Liver (tissue), 9 donors: ENCODE measurements around the gene USP38. TPM values are rescaled to one million over a fixed set of nuclear protein-coding genes. Genes with fewer than 3 reads are reported as not detected.

Source experiments
- DNase-seq: peaks from one replicate; pipeline ENCODE4 v3.0.0-alpha.2; 2017; ENCODE audit warnings: low spot score
- H3K27ac ChIP-seq, 2 donors: one replicate each; pipeline ENCODE4 v1.7.0; 2013; ENCODE audit warnings: inconsistent platforms in 2 of 2, low read length in 2 of 2, control low read depth in 1 of 2, low read depth in 1 of 2, mild to moderate bottlenecking in 1 of 2
- H3K27me3 ChIP-seq, 4 donors: one replicate each; pipeline versions ENCODE4 v1.6.1 to v1.7.0; 2013; ENCODE audit warnings: low read length in 3 of 4, inconsistent platforms in 1 of 4, mild to moderate bottlenecking in 1 of 4, moderate library complexity in 1 of 4; ENCODE audit not compliant: control insufficient read depth in 4 of 4, insufficient read depth in 4 of 4
- H3K36me3 ChIP-seq, 4 donors: one replicate each; pipeline versions ENCODE4 v1.6.1 to v1.7.0; 2013; ENCODE audit warnings: low read length in 3 of 4, mild to moderate bottlenecking in 3 of 4, low read depth in 1 of 4, moderate library complexity in 1 of 4; ENCODE audit not compliant: control insufficient read depth in 4 of 4, insufficient read depth in 3 of 4
- H3K4me1 ChIP-seq, 4 donors: one replicate each; pipeline versions ENCODE4 v1.6.1 to v1.7.0; 2013; ENCODE audit warnings: low read length in 3 of 4, mild to moderate bottlenecking in 3 of 4, moderate library complexity in 1 of 4; ENCODE audit not compliant: control insufficient read depth in 4 of 4, insufficient read depth in 4 of 4
- H3K4me3 ChIP-seq, 3 donors: one replicate each; pipeline versions ENCODE4 v1.6.1 to v1.7.0; 2013; ENCODE audit warnings: low read length in 3 of 3, control low read depth in 1 of 3, low read depth in 1 of 3, mild to moderate bottlenecking in 1 of 3
- H3K9ac ChIP-seq, 2 donors: one replicate each; pipeline ENCODE4 v1.7.0; 2013; ENCODE audit warnings: low read length in 2 of 2, mild to moderate bottlenecking in 2 of 2, moderate library complexity in 2 of 2, control low read depth in 1 of 2, low read depth in 1 of 2
- H3K9me3 ChIP-seq, 4 donors: one replicate each; pipeline versions ENCODE4 v1.6.1 to v1.7.0; 2013; ENCODE audit warnings: low read length in 3 of 4; ENCODE audit not compliant: control insufficient read depth in 4 of 4
- ATF3 ChIP-seq: IDR thresholded peaks from 2 replicates; pipeline ENCODE4 v1.6.1; 2016; ENCODE audit warnings: antibody characterized with exemption
- CTCF ChIP-seq: fragments of 150-350 bp; IDR thresholded peaks from 2 replicates; pipeline ENCODE4 v1.5.1; 2017; ENCODE audit warnings: improper control_type of control experiment, low read depth, low read length; ENCODE audit not compliant: missing input control
- EGR1 ChIP-seq, 2 donors: IDR thresholded peaks; 2 replicates each; pipeline ENCODE4 v1.6.1; 2016 to 2018; ENCODE audit warnings: antibody characterized with exemption in 2 of 2, low read depth in 2 of 2
- FOXA2 ChIP-seq: IDR thresholded peaks from 2 replicates; pipeline ENCODE4 v1.6.1; 2016; ENCODE audit warnings: antibody characterized with exemption
- GABPA ChIP-seq, 2 donors: IDR thresholded peaks in 1 of 2; conservative IDR thresholded peaks in 1 of 2; 2 replicates each; pipeline ENCODE4 v1.6.1; 2016; ENCODE audit warnings: antibody characterized with exemption in 2 of 2, mild to moderate bottlenecking in 1 of 2, moderate library complexity in 1 of 2
- HNF4A ChIP-seq, 2 donors: conservative IDR thresholded peaks; 2 replicates each; pipeline ENCODE4 v1.6.1; 2016; ENCODE audit warnings: antibody characterized with exemption in 2 of 2, mild to moderate bottlenecking in 2 of 2
- HNF4G ChIP-seq: IDR thresholded peaks from 2 replicates; pipeline ENCODE4 v1.6.1; 2016; ENCODE audit warnings: antibody characterized with exemption
- JUND ChIP-seq, 2 donors: IDR thresholded peaks; 2 replicates each; pipeline ENCODE4 v1.6.1; 2016; ENCODE audit warnings: antibody characterized with exemption in 2 of 2
- NR2F2 ChIP-seq: IDR thresholded peaks from 2 replicates; pipeline ENCODE4 v1.6.1; 2016; ENCODE audit warnings: antibody characterized with exemption
- RAD21 ChIP-seq, 2 donors: IDR thresholded peaks; 2 replicates each; pipeline ENCODE4 v1.6.1; 2016; ENCODE audit warnings: antibody characterized with exemption in 2 of 2, mild to moderate bottlenecking in 2 of 2
- RXRA ChIP-seq, 2 donors: IDR thresholded peaks; 2 replicates each; pipeline ENCODE4 v1.6.1; 2017 to 2018; ENCODE audit warnings: antibody characterized with exemption in 2 of 2, mild to moderate bottlenecking in 1 of 2
- SP1 ChIP-seq: IDR thresholded peaks from 2 replicates; pipeline ENCODE4 v1.6.1; 2018; ENCODE audit warnings: antibody characterized with exemption, mild to moderate bottlenecking
- TAF1 ChIP-seq: conservative IDR thresholded peaks from 2 replicates; pipeline ENCODE4 v1.6.1; 2016; ENCODE audit warnings: antibody characterized with exemption, mild to moderate bottlenecking
- YY1 ChIP-seq: IDR thresholded peaks from 2 replicates; pipeline ENCODE4 v1.6.1; 2016; ENCODE audit warnings: antibody characterized with exemption, mild to moderate bottlenecking
- ZBTB33 ChIP-seq: IDR thresholded peaks from 2 replicates; pipeline ENCODE4 v1.6.1; 2016; ENCODE audit warnings: antibody characterized with exemption
- WGBS: extraction: QIAGEN DNeasy Blood & Tissue Kit; methylation state at CpG from one replicate; pipeline ENCODE4 v1.1.7; 2013; 5-methylcytosine and 5-hydroxymethylcytosine counted together
- polyA plus RNA-seq, 2 donors: library from polyadenylated mRNA; stranded (reverse) in 1 of 2; unstranded in 1 of 2; fragments of 200-250 nt in 1 of 2; fragments of >200 nt in 1 of 2; fragmentation: Nextera tagmentation in 1 of 2; extraction: Ambion mirVana in 1 of 2; gene quantifications; one replicate each; pipeline versions ENCODE4 v1.2.1 to v1.2.3, GENCODE V29; 2013 to 2015
- total RNA-seq, 2 donors: library from RNA; depleted of rRNA; stranded (reverse); fragments of >200 nt; gene quantifications; one replicate each; pipeline ENCODE4 v1.2.3, GENCODE V29; 2014
- TF ChIP-seq, protein P1 (sequence below): IDR thresholded peaks from 2 replicates; pipeline ENCODE4 v1.6.1; 2016; ENCODE audit warnings: antibody characterized with exemption
- donor health status: healthy.
- donor health status: healthy.
- donor health status: healthy.
- donor health status: healthy.
- donor health status: healthy.

The USP38 gene
- total and polyA plus RNA-seq, 4 donors, result 6.1 to 36.1 (median 18.2) TPM

- H3K4me3 ChIP-seq, result no peak overlapping the region
- no peak for DNase-seq
- no peaks in the 10 kb centered on the region for H3K27me3 ChIP-seq
- no peak overlapping the region for H3K9ac ChIP-seq
- H3K9me3 ChIP-seq, result no peaks in the 10 kb centered on the region
- H3K4me1 ChIP-seq, result no peaks in the 10 kb centered on the region
- TF ChIP-seq JUND (IDR thresholded peaks at IDR 0.05) (no peak), FOXA2 (no peak), HNF4G (no peak), NR2F2 (no peak), EGR1 (IDR thresholded peaks at IDR 0.05; ENCODE audit: low read depth in 2 of 2) (no peak), RXRA (IDR thresholded peaks at IDR 0.05) (no peak), ATF3 (no peak), HNF4A (conservative IDR thresholded peaks at IDR 0.05) (no peak), CTCF (no peak), TAF1 (no peak), ZBTB33 (no peak), GABPA (IDR thresholded peaks at IDR 0.05 in 1 of 2, conservative IDR thresholded peaks at IDR 0.05 in 1 of 2) (no peak), SP1 (no peak), YY1 (no peak)
- TF ChIP-seq, protein P1, sequence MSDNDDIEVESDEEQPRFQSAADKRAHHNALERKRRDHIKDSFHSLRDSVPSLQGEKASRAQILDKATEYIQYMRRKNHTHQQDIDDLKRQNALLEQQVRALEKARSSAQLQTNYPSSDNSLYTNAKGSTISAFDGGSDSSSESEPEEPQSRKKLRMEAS, result no peak
- no peaks in the 10 kb centered on the region for H3K36me3 ChIP-seq
- no peak overlapping the region for H3K27ac ChIP-seq
- 74% methylated on average over 2 of the region's 2 CpGs for WGBS
Measured at GRCh38 chr4:143256456-143256855, 71.7 kb downstream of the USP38 start.

GRCh38 chr4:143257356-143257755 is 72.6 kb downstream of the USP38 start:
- no peak overlapping the region for H3K9ac ChIP-seq
- no peaks in the 10 kb centered on the region for H3K4me1 ChIP-seq
- DNase-seq, result no peak
- no peak overlapping the region for H3K27ac ChIP-seq
- H3K27me3 ChIP-seq, result no peaks in the 10 kb centered on the region
- H3K9me3 ChIP-seq, result no peaks in the 10 kb centered on the region
- no peak overlapping the region for H3K4me3 ChIP-seq
- no peak for TF ChIP-seq SP1
- no peak for TF ChIP-seq JUND (IDR thresholded peaks at IDR 0.05)
- TF ChIP-seq EGR1 (IDR thresholded peaks at IDR 0.05; ENCODE audit: low read depth in 2 of 2), result no peak
- TF ChIP-seq HNF4A (conservative IDR thresholded peaks at IDR 0.05), result no peak
- no peak for TF ChIP-seq GABPA (IDR thresholded peaks at IDR 0.05 in 1 of 2, conservative IDR thresholded peaks at IDR 0.05 in 1 of 2)
- TF ChIP-seq YY1, result no peak
- no peak for TF ChIP-seq HNF4G
- H3K36me3 ChIP-seq, result no peaks in the 10 kb centered on the region

DNA sequence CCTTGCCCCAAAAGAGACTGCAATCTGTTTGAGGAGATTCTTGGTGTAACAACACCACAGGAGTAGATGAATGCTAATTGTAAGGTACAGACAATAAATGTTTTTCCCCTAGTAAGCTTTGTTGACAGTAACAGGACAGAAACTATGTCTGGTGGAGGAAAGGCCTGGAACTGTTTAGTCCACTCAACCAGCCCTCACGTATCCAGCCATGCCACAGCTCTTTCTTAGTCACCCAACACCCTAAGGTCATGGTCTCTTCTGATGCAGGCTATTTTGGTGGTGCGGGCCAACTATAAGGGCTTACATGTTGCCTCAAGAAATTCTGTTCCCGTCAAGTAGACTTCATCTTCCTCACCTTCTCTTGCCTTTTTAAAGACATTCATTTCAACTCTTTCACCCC is 76.0 kb downstream of the USP38 start:
- WGBS, result 77% methylated on average over 3 of the region's 3 CpGs
- no peak overlapping the region for H3K27ac ChIP-seq
- H3K9ac ChIP-seq, result no peak overlapping the region
- no peak for TF ChIP-seq JUND (IDR thresholded peaks at IDR 0.05)
- no peak for TF ChIP-seq HNF4A (conservative IDR thresholded peaks at IDR 0.05)
- TF ChIP-seq HNF4G, result no peak
- no peak for TF ChIP-seq RXRA (IDR thresholded peaks at IDR 0.05)
- no peak for TF ChIP-seq ZBTB33
- TF ChIP-seq RAD21 (IDR thresholded peaks at IDR 0.05), result no peak
- no peak for TF ChIP-seq CTCF
- TF ChIP-seq, protein P1, result no peak

More for the DNA sequence above, 76.0 kb downstream of the USP38 start:
- H3K4me3 ChIP-seq, result no peak overlapping the region
- H3K27me3 ChIP-seq, result no peaks in the 10 kb centered on the region
- H3K9me3 ChIP-seq, result no peaks in the 10 kb centered on the region
- no peak for DNase-seq
- no peaks in the 10 kb centered on the region for H3K36me3 ChIP-seq
- no peaks in the 10 kb centered on the region for H3K4me1 ChIP-seq
